Measurements from ENCODE around the gene BACH2. TPM values are rescaled to one million over a fixed set of nuclear protein-coding genes. Genes with fewer than 3 reads are reported as not detected.

Gene BACH2
- polyA plus RNA-seq, 1 of the 3 experiments (the other 2 are of a cell fraction), result 0.46 TPM

DNA sequence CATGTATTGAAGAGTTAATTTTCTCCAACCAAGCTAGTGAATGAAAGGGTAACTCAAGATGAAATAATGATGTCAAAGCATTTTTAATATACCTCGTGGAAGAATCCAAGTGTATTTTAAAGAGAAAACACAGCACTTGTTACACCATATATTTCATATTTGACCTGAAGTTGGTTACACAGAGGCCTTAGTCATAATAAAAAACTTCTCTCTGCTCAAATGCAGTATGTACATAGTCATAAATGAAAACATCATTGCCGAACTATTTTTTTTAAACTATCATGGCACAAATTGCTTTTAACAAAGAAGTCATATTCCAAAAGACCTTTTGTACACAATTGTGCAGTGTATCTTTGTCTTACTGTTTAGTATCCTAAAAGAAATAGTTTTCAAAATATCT, 43.0 kb downstream of the BACH2 start (continued):
- TF ChIP-seq, protein P1, sequence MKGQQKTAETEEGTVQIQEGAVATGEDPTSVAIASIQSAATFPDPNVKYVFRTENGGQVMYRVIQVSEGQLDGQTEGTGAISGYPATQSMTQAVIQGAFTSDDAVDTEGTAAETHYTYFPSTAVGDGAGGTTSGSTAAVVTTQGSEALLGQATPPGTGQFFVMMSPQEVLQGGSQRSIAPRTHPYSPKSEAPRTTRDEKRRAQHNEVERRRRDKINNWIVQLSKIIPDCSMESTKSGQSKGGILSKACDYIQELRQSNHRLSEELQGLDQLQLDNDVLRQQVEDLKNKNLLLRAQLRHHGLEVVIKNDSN (IDR thresholded peaks at IDR 0.05; ENCODE audit: borderline replicate concordance, low read depth), result no peak
- TF ChIP-seq NFIC (IDR thresholded peaks at IDR 0.05; ENCODE audit: borderline replicate concordance), result no peak

DNA sequence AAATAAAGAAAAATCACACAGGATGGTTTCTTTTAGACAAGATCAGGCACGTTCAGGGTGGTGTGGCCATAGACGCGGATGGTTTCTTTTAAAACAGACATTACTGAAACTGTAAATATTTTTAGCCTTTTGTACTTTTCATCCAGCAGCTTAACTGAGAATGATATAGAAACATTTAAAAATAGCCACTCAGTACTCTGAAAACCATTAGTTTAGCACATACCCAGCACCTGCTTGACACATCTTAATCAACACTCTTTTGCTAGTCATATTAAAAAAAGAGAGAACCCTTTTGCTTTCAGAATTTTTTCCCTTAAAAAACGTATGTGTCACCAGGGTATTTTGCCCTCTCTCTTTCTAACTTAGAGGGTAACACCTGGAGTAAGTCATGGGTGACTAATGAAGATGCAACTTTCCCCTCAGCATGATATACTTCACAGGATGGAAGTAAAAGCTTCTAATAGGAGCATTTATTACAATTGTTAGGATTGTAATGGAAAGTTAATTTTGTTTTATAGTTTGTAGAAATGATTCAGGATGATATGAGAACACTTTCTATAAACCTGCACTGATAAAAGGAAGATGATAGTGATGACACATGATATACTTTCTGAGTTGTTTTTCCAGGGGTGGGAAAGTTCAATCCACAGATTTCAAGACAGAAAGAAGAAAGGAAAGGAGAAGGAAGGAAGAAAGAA, 45.2 kb downstream of the BACH2 start:
- CTCF ChIA-PET, result interaction anchor here (1.1 kb wide), 1 partner anchor 36 kb away, joined by 3 read pairs; no protein-coding TSS in a partner anchor
- peaks cover 12% of the 10 kb centered on the region for H3F3A ChIP-seq (replicated peaks; ENCODE audit: insufficient read depth)
- peaks cover 0 to 4% of the 10 kb centered on the region in 2 experiments; a peak in 3 of 4 replicates for H3K4me1 ChIP-seq (ENCODE audit: control insufficient read depth in 1 of 2, insufficient read depth in 2 of 2, low read depth in 1 of 2, low read length in 1 of 2)
- WGBS (ENCODE audit: low lambda C conversion rate), result 74% methylated on average over 4 of the region's 4 CpGs
- no peaks in the 10 kb centered on the region for H4K20me1 ChIP-seq (ENCODE audit: insufficient read depth)
- no peak overlapping the region for H3K9ac ChIP-seq
- no peak overlapping the region for H3K27ac ChIP-seq (ENCODE audit: low read depth in 2 of 2, low read length in 1 of 2)
- POLR2A ChIA-PET, result no interaction called here
- no peaks in the 10 kb centered on the region for H3K9me2 ChIP-seq
- TF ChIP-seq CHD2 (IDR thresholded peaks at IDR 0.05; ENCODE audit: low read length, partially characterized antibody) (no peak), FOXJ3 (CRISPR knock-in tag; IDR thresholded peaks at IDR 0.05) (no peak), FOSL2 (IDR thresholded peaks at IDR 0.05; ENCODE audit: borderline replicate concordance, low read depth) (no peak), MXI1 (IDR thresholded peaks at IDR 0.05; ENCODE audit: low read depth, low read length) (no peak), TEAD4 (IDR thresholded peaks at IDR 0.05; ENCODE audit: borderline replicate concordance, insufficient read depth) (no peak), YY1 (IDR thresholded peaks at IDR 0.05; ENCODE audit: low read depth) (no peak), RCOR1 (IDR thresholded peaks at IDR 0.05; ENCODE audit: low read length) (no peak), ZBTB33 (IDR thresholded peaks at IDR 0.05; ENCODE audit: borderline replicate concordance, low read depth) (no peak), EZH2phosphoT487 (IDR thresholded peaks at IDR 0.05; ENCODE audit: borderline replicate concordance, low read depth) (no peak), NFIC (IDR thresholded peaks at IDR 0.05; ENCODE audit: borderline replicate concordance) (no peak), SMC3 (IDR thresholded peaks at IDR 0.05; ENCODE audit: low read depth, low read length) (no peak), ELF1 (IDR thresholded peaks at IDR 0.05) (no peak), RAD21 (IDR thresholded peaks at IDR 0.05; ENCODE audit: low read length) (no peak)
- TF ChIP-seq, protein P2, sequence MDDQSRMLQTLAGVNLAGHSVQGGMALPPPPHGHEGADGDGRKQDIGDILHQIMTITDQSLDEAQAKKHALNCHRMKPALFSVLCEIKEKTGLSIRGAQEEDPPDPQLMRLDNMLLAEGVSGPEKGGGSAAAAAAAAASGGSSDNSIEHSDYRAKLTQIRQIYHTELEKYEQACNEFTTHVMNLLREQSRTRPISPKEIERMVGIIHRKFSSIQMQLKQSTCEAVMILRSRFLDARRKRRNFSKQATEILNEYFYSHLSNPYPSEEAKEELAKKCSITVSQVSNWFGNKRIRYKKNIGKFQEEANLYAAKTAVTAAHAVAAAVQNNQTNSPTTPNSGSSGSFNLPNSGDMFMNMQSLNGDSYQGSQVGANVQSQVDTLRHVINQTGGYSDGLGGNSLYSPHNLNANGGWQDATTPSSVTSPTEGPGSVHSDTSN (IDR thresholded peaks at IDR 0.05), result no peak
- TF ChIP-seq, protein P3, sequence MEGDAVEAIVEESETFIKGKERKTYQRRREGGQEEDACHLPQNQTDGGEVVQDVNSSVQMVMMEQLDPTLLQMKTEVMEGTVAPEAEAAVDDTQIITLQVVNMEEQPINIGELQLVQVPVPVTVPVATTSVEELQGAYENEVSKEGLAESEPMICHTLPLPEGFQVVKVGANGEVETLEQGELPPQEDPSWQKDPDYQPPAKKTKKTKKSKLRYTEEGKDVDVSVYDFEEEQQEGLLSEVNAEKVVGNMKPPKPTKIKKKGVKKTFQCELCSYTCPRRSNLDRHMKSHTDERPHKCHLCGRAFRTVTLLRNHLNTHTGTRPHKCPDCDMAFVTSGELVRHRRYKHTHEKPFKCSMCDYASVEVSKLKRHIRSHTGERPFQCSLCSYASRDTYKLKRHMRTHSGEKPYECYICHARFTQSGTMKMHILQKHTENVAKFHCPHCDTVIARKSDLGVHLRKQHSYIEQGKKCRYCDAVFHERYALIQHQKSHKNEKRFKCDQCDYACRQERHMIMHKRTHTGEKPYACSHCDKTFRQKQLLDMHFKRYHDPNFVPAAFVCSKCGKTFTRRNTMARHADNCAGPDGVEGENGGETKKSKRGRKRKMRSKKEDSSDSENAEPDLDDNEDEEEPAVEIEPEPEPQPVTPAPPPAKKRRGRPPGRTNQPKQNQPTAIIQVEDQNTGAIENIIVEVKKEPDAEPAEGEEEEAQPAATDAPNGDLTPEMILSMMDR (IDR thresholded peaks at IDR 0.05), result no peak
- DNase-seq, result no peak
- H3K9me3 ChIP-seq, result no peaks in the 10 kb centered on the region
- no peak overlapping the region; the same call in 1 of the 2 replicates for H2AFZ ChIP-seq (ENCODE audit: low read depth)
- H3K27me3 ChIP-seq (ENCODE audit: insufficient read depth), result no peaks in the 10 kb centered on the region
- H3K79me2 ChIP-seq (ENCODE audit: insufficient read depth), result no peaks in the 10 kb centered on the region
- H3K4me2 ChIP-seq, result no peak overlapping the region
- no peak overlapping the region for H3K4me3 ChIP-seq (ENCODE audit: low read depth in 2 of 2, low read length in 1 of 2)
- H3K36me3 ChIP-seq (replicated peaks in 1 of 2; ENCODE audit: control insufficient read depth in 1 of 2, insufficient read depth in 2 of 2, low read length in 1 of 2), result no peaks in the 10 kb centered on the region

Measured in SK-N-SH (cell line).